ENCODE results near the gene RAB11FIP4.

The RAB11FIP4 gene

GRCh38 chr17:31517524-31517923, 126.0 kb downstream of the RAB11FIP4 start:
- DNase-seq (ENCODE audit: extremely low read depth, low read depth), result no peak
- TF ChIP-seq CTCF (IDR thresholded peaks at IDR 0.05; ENCODE audit: low read depth, low read length), result peak; percentile 24

GRCh38 chr17:31518478-31518877, 127.0 kb downstream of the RAB11FIP4 start:
- no peak for TF ChIP-seq CTCF (IDR thresholded peaks at IDR 0.05; ENCODE audit: low read depth, low read length)
- no peak for DNase-seq (ENCODE audit: extremely low read depth, low read depth)

GRCh38 chr17:31521632-31522283, 130.3 kb downstream of the RAB11FIP4 start:
- no peak for TF ChIP-seq CTCF (IDR thresholded peaks at IDR 0.05; ENCODE audit: low read depth, low read length)
- DNase-seq (ENCODE audit: extremely low read depth, low read depth), result no peak

- no peak for DNase-seq (ENCODE audit: extremely low read depth, low read depth)
- TF ChIP-seq CTCF (IDR thresholded peaks at IDR 0.05; ENCODE audit: low read depth, low read length), result no peak
Observed at GRCh38 chr17:31522284-31522931, 130.9 kb downstream of the RAB11FIP4 start.

GRCh38 chr17:31522987-31523495, 131.6 kb downstream of the RAB11FIP4 start:
- no peak for TF ChIP-seq CTCF (IDR thresholded peaks at IDR 0.05; ENCODE audit: low read depth, low read length)

GRCh38 chr17:31523862-31524730, 132.6 kb downstream of the RAB11FIP4 start:
- DNase-seq (ENCODE audit: extremely low read depth, low read depth), result no peak
- TF ChIP-seq CTCF (IDR thresholded peaks at IDR 0.05; ENCODE audit: low read depth, low read length), result no peak

More at GRCh38 chr17:31522987-31523495, 131.6 kb downstream of the RAB11FIP4 start:
- DNase-seq (ENCODE audit: extremely low read depth, low read depth), result no peak
